Measurements from ENCODE around the gene DNAJC6.
"Not testable (repeated sequence)": the region's sequence is repeated elsewhere in the genome, so short reads cannot be mapped to it uniquely, and the experiment has no call there.

DNAJC6 gene

GRCh38 chr1:65435987-65436386 is 126.6 kb downstream of the DNAJC6 start:
- DNase-seq, result no peak

DNA sequence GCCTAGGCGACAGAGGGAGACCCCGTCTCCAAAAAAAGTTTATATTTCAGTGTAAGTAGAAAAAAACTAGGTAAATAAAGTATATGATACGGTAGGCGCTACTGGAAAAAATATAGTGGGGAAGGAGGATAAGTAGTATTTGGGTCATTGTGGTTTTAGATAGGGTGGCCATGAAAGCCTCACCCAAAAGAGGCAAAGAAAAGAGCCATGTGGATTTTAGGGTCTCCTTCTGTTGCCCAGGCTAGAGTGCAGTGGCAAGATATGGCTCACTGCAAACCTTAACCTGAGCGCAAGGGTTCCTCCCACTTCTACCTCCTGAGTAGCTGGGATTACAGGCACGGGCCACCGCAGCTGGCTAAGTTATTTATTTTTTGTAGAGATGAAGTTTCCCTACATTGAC is 128.3 kb downstream of the DNAJC6 start:
- DNase-seq, result no peak

GRCh38 chr1:65440322-65440900 is 131.1 kb downstream of the DNAJC6 start:
- DNase-seq, result no peak

DNA sequence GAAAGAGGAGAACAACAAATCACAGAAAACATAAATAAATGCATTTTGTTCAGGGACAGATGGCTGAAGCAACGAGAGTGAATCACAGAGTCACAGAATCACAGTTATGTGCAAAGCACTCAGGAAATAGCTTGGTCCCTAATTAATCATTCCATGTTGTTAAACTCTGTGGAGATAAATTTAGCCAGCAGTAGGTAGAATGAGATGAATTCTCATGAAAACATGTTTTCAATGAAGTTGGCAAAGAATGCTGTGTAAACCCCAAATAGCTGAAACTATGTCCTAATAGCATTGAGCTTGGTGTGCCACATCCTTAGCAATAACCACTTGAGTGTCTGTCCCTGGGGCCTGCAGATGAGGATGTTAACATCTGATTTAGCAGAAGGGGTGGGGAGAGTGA is 131.6 kb downstream of the DNAJC6 start:
- DNase-seq, result no peak

DNA sequence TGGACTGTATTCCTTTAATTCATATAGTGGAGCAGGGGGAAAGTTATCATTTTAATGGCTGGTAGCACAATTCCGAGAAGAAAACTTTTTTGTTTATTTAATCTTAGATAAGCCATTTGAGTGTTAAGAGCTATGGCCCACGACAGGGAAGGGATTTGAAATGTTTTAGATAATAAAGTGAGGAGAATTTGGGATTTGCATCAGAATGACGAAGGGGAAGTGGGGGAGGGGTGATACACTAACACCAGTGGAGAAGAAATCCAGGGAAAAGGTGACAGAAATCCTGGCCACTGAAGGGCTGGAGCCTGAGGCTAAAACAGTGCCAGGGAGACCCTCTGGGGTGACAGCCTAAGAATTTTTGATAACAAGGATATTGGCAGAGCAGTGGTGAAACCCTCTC is 132.1 kb downstream of the DNAJC6 start:
- DNase-seq, result no peak

DNA sequence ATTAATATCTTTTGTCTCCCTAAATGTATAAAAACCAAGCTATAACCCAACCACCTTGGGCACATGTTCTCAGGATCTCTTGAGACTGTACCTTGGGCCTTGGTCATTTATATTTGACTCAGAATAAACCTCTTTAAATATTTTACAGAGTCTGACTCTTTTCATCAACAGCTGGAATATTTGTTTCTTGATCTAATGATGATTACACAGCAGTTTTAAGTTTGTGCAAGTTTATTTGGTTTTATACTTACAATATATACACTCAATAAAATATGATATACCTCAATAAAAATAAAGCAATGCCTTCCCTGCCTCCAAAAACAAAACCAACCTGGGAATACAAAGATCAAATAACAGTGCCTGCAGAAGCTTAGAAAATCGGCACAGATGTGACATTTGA is 133.1 kb downstream of the DNAJC6 start:
- DNase-seq, result no peak

DNA sequence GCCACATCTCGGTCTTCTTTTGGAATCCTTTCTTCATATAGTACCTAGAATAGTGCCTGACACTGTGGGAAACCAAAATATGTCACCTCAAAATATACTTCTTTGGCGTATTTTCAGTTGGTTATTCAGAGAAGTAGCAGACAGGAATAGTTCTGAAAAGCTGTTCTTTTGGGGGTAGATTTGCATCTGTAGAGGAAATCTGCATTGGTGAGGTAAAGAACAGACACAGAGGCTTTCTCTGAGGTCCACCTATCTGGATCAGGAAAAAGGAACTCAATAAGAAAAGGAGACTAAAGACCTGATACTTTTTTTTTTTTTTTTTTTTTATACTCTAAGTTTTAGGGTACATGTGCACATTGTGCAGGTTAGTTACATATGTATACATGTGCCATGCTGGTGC is 134.3 kb downstream of the DNAJC6 start:
- DNase-seq, result no peak

GRCh38 chr1:65444128-65444640 is 134.8 kb downstream of the DNAJC6 start:
- DNase-seq, result no peak

GRCh38 chr1:65445837-65446236 is 136.5 kb downstream of the DNAJC6 start:
- DNase-seq, result no peak

DNA sequence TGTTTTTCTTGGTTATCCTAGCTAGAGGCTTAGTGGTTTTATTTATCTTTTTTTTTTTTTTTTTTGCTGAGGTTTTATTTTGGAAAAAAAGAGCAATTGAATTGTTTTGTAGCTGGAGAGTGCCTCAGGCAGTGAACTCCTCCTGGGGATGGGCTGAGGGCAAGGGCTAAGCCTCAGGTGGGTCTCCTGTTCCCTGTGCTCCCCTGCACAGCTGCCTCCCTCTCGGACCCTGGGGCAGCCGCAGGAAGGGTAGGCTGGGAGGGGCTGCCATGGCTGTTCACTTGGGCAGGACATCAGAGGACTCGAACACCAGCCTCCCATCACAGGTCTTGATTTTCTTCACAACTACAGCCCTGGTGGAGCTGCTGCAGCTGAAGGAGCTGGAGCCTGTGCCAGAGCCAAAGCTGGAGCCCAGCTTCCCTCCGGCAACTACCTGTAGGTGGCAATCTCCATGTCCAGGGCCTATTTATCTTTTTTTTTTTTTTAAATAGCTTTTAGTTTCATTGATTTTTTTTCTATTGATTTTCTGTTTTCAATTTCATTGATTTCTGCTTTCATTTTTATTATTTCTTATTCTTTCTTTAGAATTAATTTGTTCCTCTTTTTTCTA is 140.0 kb downstream of the DNAJC6 start:
- no peak for DNase-seq

GRCh38 chr1:65455678-65456077 is 146.3 kb downstream of the DNAJC6 start:
- DNase-seq, result not testable (repeated sequence)

DNA sequence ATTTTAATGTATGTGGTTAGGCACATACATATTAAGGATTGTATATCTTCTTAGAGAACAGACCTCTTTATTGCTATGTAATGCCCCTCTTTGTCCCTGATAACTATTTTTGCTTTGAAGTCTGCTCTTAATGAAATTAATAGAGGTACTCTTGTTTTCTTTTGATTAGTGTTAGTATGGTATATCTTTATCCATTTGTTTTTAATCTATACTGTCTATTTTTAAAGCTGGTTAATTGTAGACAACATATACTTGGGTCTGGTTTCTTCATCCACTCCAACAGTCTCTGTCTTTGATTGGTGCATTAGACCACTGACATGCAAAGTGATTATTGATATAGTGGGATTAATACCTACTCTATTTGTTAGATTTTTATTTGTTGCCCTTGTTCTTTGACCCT is 147.1 kb downstream of the DNAJC6 start:
- DNase-seq, result no peak

DNA sequence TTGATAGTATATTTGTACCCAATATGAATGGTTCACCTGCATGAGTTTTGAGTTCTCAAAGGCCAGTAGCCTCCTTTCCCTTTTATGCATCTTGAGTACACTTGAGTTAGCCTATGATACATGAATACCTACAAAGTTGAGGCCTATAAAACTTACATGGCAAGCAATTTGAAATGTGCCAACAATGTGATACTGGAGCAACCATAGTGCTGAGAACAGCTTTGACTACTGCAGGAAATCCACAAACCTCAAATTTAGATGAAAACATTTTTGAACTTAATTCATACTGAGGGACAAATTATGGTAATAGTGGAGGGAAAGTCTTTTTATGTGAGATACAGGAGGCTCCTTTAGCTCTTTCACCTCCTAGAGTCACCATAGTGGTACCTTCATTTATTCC is 148.5 kb downstream of the DNAJC6 start:
- DNase-seq, result no peak

DNA sequence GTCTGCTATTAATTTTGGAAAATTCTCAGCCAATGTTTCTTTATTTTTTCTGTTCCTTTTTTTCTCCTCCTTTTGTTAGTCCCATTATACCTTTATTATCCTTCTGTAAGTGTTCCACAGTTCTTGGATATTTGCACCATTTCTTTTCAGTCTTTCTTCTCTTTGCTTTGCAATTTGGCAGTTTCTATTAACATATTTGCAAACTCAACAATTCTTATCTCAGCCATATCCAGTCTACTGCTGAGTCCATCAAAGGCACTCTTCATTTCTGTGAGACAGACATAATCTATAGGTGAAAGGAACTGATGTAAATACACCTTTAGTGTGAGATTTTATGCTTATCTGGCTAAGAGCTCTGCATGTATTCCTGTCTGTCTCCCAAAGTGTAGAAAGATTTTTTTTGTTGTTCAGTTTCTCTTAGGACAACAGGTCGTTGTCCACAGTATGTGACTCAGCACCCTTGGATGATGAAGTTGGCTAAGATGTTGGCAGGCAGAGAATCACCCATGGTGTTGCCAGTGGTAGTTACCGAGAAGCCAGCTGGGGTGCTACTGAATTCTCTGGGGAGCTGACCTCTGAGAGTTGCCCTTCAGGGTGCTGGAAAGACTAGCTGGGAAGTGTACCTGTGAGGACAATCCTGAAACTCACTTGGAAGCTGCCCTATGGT is 149.5 kb downstream of the DNAJC6 start:
- DNase-seq, result no peak

DNA sequence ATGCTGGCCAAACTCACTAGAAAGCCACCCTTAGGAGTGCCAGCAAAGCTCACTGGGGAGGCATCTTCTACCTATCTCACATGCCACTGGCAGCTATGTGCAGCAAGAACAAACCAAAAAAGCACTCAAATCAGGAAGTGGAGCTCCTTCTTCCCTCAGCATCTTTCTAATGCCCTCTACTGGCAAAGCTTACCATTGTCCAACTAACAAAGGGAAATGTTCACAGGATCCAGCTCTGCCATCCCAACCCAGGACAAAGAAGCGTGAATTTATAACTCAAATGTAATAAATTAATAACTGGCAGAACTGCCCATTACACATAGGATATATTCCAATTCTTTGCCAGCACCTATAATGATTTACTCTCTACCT is 150.0 kb downstream of the DNAJC6 start:
- no peak for DNase-seq
